Hepatocyte (in vitro differentiated cells): ENCODE results near the gene LLGL1. TPM values are rescaled to one million over a fixed set of nuclear protein-coding genes. Genes with fewer than 3 reads are reported as not detected.

Source experiments
- DNase-seq: peaks from one replicate; pipeline ENCODE4 v3.0.0-alpha.2; 2016; ENCODE audit warnings: low spot score
- H2AFZ ChIP-seq: fragments of 200-600 bp; sonication (generic); 2 replicates; pipeline ENCODE4 v1.6.0; 2016; ENCODE audit warnings: antibody characterized with exemption, mild to moderate bottlenecking
- H3K27ac ChIP-seq: fragments of 200-600 bp; sonication (generic); 2 replicates; pipeline ENCODE4 v1.5.1; 2016; ENCODE audit warnings: mild to moderate bottlenecking
- H3K27me3 ChIP-seq: fragments of 200-600 bp; sonication (generic); 2 replicates; pipeline ENCODE4 v1.6.1; 2016
- H3K36me3 ChIP-seq: fragments of 200-600 bp; sonication (generic); replicated peaks from 2 replicates; pipeline ENCODE4 v1.5.1; 2016; ENCODE audit warnings: low read depth; ENCODE audit not compliant: insufficient read depth
- H3K4me1 ChIP-seq: fragments of 200-600 bp; sonication (generic); 2 replicates; pipeline ENCODE4 v1.5.1; 2016; ENCODE audit warnings: mild to moderate bottlenecking, moderate library complexity; ENCODE audit not compliant: insufficient read depth
- H3K4me2 ChIP-seq: fragments of 200-600 bp; sonication (generic); 2 replicates; pipeline ENCODE4 v1.6.0; 2016
- H3K4me3 ChIP-seq: fragments of 200-600 bp; sonication (generic); 2 replicates; pipeline ENCODE4 v1.5.1; 2016; ENCODE audit warnings: mild to moderate bottlenecking
- H3K79me2 ChIP-seq: fragments of 200-600 bp; sonication (generic); 2 replicates; pipeline ENCODE4 v1.6.0; 2017; ENCODE audit warnings: mild to moderate bottlenecking
- H3K9me2 ChIP-seq: fragments of 200-600 bp; sonication (generic); replicated peaks from 2 replicates; pipeline ENCODE4 v1.6.0; 2017; ENCODE audit warnings: mild to moderate bottlenecking; ENCODE audit not compliant: insufficient read depth
- H3K9me3 ChIP-seq: fragments of 200-600 bp; sonication (generic); 2 replicates; pipeline ENCODE4 v1.5.1; 2016; ENCODE audit warnings: low read depth, mild to moderate bottlenecking
- H4K20me1 ChIP-seq: fragments of 200-600 bp; sonication (generic); 2 replicates; pipeline ENCODE4 v1.6.0; 2016; ENCODE audit warnings: mild to moderate bottlenecking; ENCODE audit not compliant: insufficient read depth, poor library complexity, severe bottlenecking
- CTCF ChIP-seq: fragments of 200-600 bp; sonication (generic); IDR thresholded peaks from 2 replicates; pipeline ENCODE4 v1.5.1; 2016; ENCODE audit warnings: antibody characterized with exemption, mild to moderate bottlenecking; ENCODE audit not compliant: poor library complexity
- EZH2 ChIP-seq: fragments of 200-600 bp; sonication (generic); IDR thresholded peaks from 2 replicates; pipeline ENCODE4 v1.6.1; 2016; ENCODE audit warnings: antibody characterized with exemption, mild to moderate bottlenecking, borderline replicate concordance
- EZH2phosphoT487 ChIP-seq: fragments of 200-600 bp; sonication (generic); IDR thresholded peaks from one replicate; pipeline ENCODE4 v1.6.1; 2018; ENCODE audit warnings: antibody characterized with exemption, mild to moderate bottlenecking, low read depth, moderate library complexity; ENCODE audit not compliant: unreplicated experiment, severe bottlenecking
- WGBS: methylation state at CpG from one replicate; pipeline ENCODE4 v1.1.6; 2016; ENCODE audit warnings: low lambda C conversion rate; ENCODE audit errors: missing lambda C conversion rate; 5-methylcytosine and 5-hydroxymethylcytosine counted together
- polyA plus RNA-seq: library from polyadenylated mRNA; unstranded; fragments of >200 nt; fragmentation: Nextera tagmentation; extraction: Ambion mirVana; gene quantifications from 2 replicates; pipeline ENCODE4 v1.2.1, GENCODE V29; 2016
- total RNA-seq: library from RNA; depleted of rRNA; stranded (reverse); fragments of >200 nt; gene quantifications from 2 replicates; pipeline ENCODE4 v1.2.3, GENCODE V29; 2014

Gene LLGL1
- total and polyA plus RNA-seq, 2 experiments from 2014 or later = 5.4 to 51.9 TPM

- Histone ChIP-seq H3K27ac (no peak overlapping the region), H3K9me2 (no peaks in the 10 kb centered on the region), H3K9me3 (no peaks in the 10 kb centered on the region), H2AFZ (no peak overlapping the region), H4K20me1 (no peaks in the 10 kb centered on the region), H3K4me1 (no peaks in the 10 kb centered on the region), H3K4me3 (no peak overlapping the region), H3K79me2 (no peaks in the 10 kb centered on the region), H3K27me3 (no peaks in the 10 kb centered on the region), H3K4me2 (peak overlapping the region; percentile 16), H3K36me3 (no peaks in the 10 kb centered on the region)
- DNase-seq = peak; percentile 68
- 47% methylated on average over 30 of the region's 46 CpGs for WGBS
- TF ChIP-seq EZH2 = no peak
- TF ChIP-seq CTCF = no peak
- no peak for TF ChIP-seq EZH2phosphoT487
Measured at GRCh38 chr17:18246880-18247612, 21.6 kb downstream of the LLGL1 start.

GRCh38 chr17:18247613-18248001, 22.2 kb downstream of the LLGL1 start:
- DNase-seq = no peak
- Histone ChIP-seq H3K4me3 (no peak overlapping the region), H3K4me1 (no peaks in the 10 kb centered on the region), H3K9me2 (no peaks in the 10 kb centered on the region), H3K9me3 (no peaks in the 10 kb centered on the region), H3K27me3 (no peaks in the 10 kb centered on the region), H2AFZ (no peak overlapping the region), H4K20me1 (no peaks in the 10 kb centered on the region), H3K36me3 (no peaks in the 10 kb centered on the region), H3K27ac (no peak overlapping the region), H3K79me2 (no peaks in the 10 kb centered on the region), H3K4me2 (no peak overlapping the region)
- TF ChIP-seq EZH2phosphoT487 (no peak), EZH2 (no peak), CTCF (no peak)
- WGBS = 96% methylated on average over 28 of the region's 30 CpGs

- Histone ChIP-seq H3K27ac (no peak overlapping the region), H3K4me1 (no peaks in the 10 kb centered on the region), H2AFZ (no peak overlapping the region), H3K9me2 (no peaks in the 10 kb centered on the region), H4K20me1 (no peaks in the 10 kb centered on the region), H3K27me3 (no peaks in the 10 kb centered on the region), H3K4me3 (no peak overlapping the region), H3K36me3 (no peaks in the 10 kb centered on the region), H3K79me2 (no peaks in the 10 kb centered on the region), H3K9me3 (no peaks in the 10 kb centered on the region), H3K4me2 (no peak overlapping the region)
- DNase-seq = peak; percentile 80
- 44% methylated on average over 9 of the region's 9 CpGs for WGBS
- TF ChIP-seq CTCF = peak; percentile 74
- no peak for TF ChIP-seq EZH2phosphoT487
- no peak for TF ChIP-seq EZH2
Measured at GRCh38 chr17:18248300-18248731, 22.9 kb downstream of the LLGL1 start.

- H3K4me2 ChIP-seq = no peak overlapping the region
- no peaks in the 10 kb centered on the region for H3K79me2 ChIP-seq
- H3K36me3 ChIP-seq = no peaks in the 10 kb centered on the region
- TF ChIP-seq EZH2phosphoT487 = no peak
- no peak for TF ChIP-seq EZH2
- no peak for TF ChIP-seq CTCF
- 97% methylated on average over 7 of the region's 7 CpGs for WGBS
- H4K20me1 ChIP-seq = no peaks in the 10 kb centered on the region
- H3K4me1 ChIP-seq = no peaks in the 10 kb centered on the region
- H2AFZ ChIP-seq = no peak overlapping the region
- no peaks in the 10 kb centered on the region for H3K27me3 ChIP-seq
- no peaks in the 10 kb centered on the region for H3K9me3 ChIP-seq
- no peak for DNase-seq
- no peak overlapping the region for H3K4me3 ChIP-seq
- no peak overlapping the region for H3K27ac ChIP-seq
- H3K9me2 ChIP-seq = no peaks in the 10 kb centered on the region
Measured at GRCh38 chr17:18248811-18249210, 23.4 kb downstream of the LLGL1 start.
